Body of pancreas (tissue), 4 donors: ENCODE measurements around the gene SLC17A9. TPM values are rescaled to one million over a fixed set of nuclear protein-coding genes. Genes with fewer than 3 reads are reported as not detected.

Experiments used
- ATAC-seq: fragments of 150-250 bp; one replicate; pipeline ENCODE4 v1.9.1; 2016
- DNase-seq, 4 donors: peaks; one replicate each; pipeline ENCODE4 v3.0.0-alpha.2; 2019
- H3K27ac ChIP-seq, 4 donors: fragments of 200-600 bp; sonication (generic); 1 replicate in 3 of 4; 2 replicates in 1 of 4; pipeline versions ENCODE4 v1.5.1 to v1.6.1; 2016 to 2019; ENCODE audit warnings: mild to moderate bottlenecking in 1 of 4, mixed read lengths in 1 of 4, moderate library complexity in 1 of 4
- H3K27me3 ChIP-seq, 2 donors: fragments of 200-600 bp; sonication (generic); one replicate each; pipeline ENCODE4 v1.6.0; 2016; ENCODE audit warnings: mild to moderate bottlenecking in 1 of 2
- H3K36me3 ChIP-seq, 2 donors: fragments of 200-600 bp; sonication (generic); replicated peaks in 1 of 2; 2 replicates each; pipeline ENCODE4 v1.5.1; 2016; ENCODE audit warnings: low read depth in 2 of 2; ENCODE audit not compliant: insufficient read depth in 1 of 2
- H3K4me1 ChIP-seq: fragments of 200-600 bp; sonication (generic); one replicate; pipeline ENCODE4 v1.6.0; 2016
- H3K4me3 ChIP-seq, 2 donors: fragments of 200-600 bp; sonication (generic); 1 replicate in 1 of 2; 2 replicates in 1 of 2; pipeline ENCODE4 v1.5.1; 2016 to 2019
- H3K9me3 ChIP-seq, 3 donors: fragments of 200-600 bp; sonication (generic); 1 replicate in 2 of 3; 2 replicates in 1 of 3; pipeline ENCODE4 v1.5.1; 2016
- CTCF ChIP-seq, 7 experiments: fragments of 450-650 bp in 4 of 7; fragments of 200-600 bp in 3 of 7; sonication (generic) in 3 of 7; IDR thresholded peaks; one replicate each; pipeline ENCODE4 v1.5.1; 2016 to 2019; ENCODE audit warnings: antibody characterized with exemption in 7 of 7
- POLR2A ChIP-seq, 3 donors: fragments of 450-650 bp; IDR thresholded peaks; one replicate each; pipeline ENCODE4 v1.6.1; 2016; ENCODE audit warnings: antibody characterized with exemption in 3 of 3, mild to moderate bottlenecking in 2 of 3
- WGBS, 2 donors: methylation state at CpG; one replicate each; pipeline ENCODE4 v1.1.5; 2017; 5-methylcytosine and 5-hydroxymethylcytosine counted together
- intact Hi-C: fragments of 100-400 bp; cut with DNase I; formaldehyde crosslinking; loops from one replicate; pipeline ENCODE4 v1.15.1; 2023
- total RNA-seq, 2 donors: library from RNA; depleted of rRNA; stranded (reverse); fragments of >200 nt; gene quantifications; one replicate each; pipeline ENCODE4 v1.1.0, GENCODE V29; 2016

SLC17A9 gene
- total RNA-seq, 2 donors from 2014 or later: 0.78 to 4.9 TPM

DNA sequence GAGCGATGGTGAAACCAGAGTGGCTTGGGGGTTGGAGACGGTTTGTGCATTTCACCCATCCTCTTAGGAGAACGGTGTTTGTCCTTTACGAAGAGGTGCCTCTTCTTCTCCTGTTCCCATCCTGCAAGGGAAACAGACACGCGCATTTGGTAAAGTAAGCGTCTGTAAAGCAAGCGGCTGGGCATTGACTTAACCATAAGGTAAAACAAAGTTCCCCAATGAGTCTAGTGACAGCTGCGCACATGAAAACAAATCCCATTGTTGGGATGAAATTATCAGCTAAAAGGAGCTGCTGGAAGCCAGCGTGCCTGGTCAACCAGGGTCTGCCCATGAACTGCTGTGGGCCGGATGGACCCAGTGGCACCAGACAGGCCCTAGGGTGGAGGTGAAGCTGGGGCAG, 48.4 kb downstream of the SLC17A9 start:
- DNase-seq: no peak
- no peaks in the 10 kb centered on the region for H3K4me1 ChIP-seq
- TF ChIP-seq POLR2A (IDR thresholded peaks at IDR 0.05) (no peak), CTCF (IDR thresholded peaks at IDR 0.05) (no peak)
- no peaks in the 10 kb centered on the region for H3K9me3 ChIP-seq
- no peak overlapping the region for H3K27ac ChIP-seq
- intact Hi-C loops: loop anchor here (10.0 kb wide), 1 partner anchor 106 kb away; no protein-coding TSS in a partner anchor
- 34 to 35% methylated on average over 11 of the region's 11 CpGs for WGBS, 2 donors
- no peak for ATAC-seq
- no peaks in the 10 kb centered on the region for H3K36me3 ChIP-seq
- no peak overlapping the region for H3K4me3 ChIP-seq
- H3K27me3 ChIP-seq: peaks cover 0 to 4% of the 10 kb centered on the region in 2 donors

DNA sequence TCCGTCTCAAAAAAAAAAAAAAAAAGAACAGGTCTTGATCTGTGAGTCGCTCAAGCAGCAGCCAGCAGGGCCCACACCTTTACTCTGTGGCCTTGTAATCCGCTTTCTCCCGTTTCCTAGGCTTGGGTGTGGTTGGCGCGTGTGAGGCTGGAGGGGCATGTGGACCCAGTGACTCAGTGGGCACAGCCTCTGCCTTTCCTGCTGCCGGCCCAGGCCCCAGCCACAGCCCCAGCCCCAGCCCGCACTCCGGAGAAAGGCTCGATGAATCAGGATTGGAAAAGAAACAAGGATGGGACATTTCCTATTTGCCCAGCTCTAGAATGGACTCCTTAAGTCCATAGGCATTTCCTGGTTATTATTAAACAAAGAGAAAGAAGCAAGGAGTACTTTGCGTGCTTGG, 50.0 kb downstream of the SLC17A9 start:
- no peak overlapping the region for H3K27ac ChIP-seq
- DNase-seq: no peak
- no peak overlapping the region for H3K4me3 ChIP-seq
- 69 to 70% methylated on average over 11 of the region's 11 CpGs for WGBS, 2 donors
- H3K36me3 ChIP-seq: no peaks in the 10 kb centered on the region
- no peaks in the 10 kb centered on the region for H3K9me3 ChIP-seq
- peaks cover 8% of the 10 kb centered on the region for H3K4me1 ChIP-seq
- TF ChIP-seq POLR2A (IDR thresholded peaks at IDR 0.05): no peak
- TF ChIP-seq CTCF (IDR thresholded peaks at IDR 0.05): no peak
- ATAC-seq: no peak
- H3K27me3 ChIP-seq: peaks cover 0 to 16% of the 10 kb centered on the region in 2 donors
- intact Hi-C loops: loop anchor here (10.0 kb wide), 1 partner anchor 108 kb away; no protein-coding TSS in a partner anchor

- no peak overlapping the region for H3K4me3 ChIP-seq
- 6 to 25% methylated on average over 13 of the region's 13 CpGs for WGBS, 2 donors
- DNase-seq (no peak), ATAC-seq (no peak)
- no peak for TF ChIP-seq CTCF (IDR thresholded peaks at IDR 0.05)
- no peaks in the 10 kb centered on the region for H3K36me3 ChIP-seq
- H3K9me3 ChIP-seq: no peaks in the 10 kb centered on the region
- intact Hi-C loops: loop anchor here (10.0 kb wide), 1 partner anchor 109 kb away; no protein-coding TSS in a partner anchor
- peaks cover 0 to 26% of the 10 kb centered on the region in 2 donors for H3K27me3 ChIP-seq
- H3K27ac ChIP-seq: no peak overlapping the region
- peaks cover 11% of the 10 kb centered on the region for H3K4me1 ChIP-seq
Observed at GRCh38 chr20:63003546-63003945, 51.0 kb downstream of the SLC17A9 start.

DNA sequence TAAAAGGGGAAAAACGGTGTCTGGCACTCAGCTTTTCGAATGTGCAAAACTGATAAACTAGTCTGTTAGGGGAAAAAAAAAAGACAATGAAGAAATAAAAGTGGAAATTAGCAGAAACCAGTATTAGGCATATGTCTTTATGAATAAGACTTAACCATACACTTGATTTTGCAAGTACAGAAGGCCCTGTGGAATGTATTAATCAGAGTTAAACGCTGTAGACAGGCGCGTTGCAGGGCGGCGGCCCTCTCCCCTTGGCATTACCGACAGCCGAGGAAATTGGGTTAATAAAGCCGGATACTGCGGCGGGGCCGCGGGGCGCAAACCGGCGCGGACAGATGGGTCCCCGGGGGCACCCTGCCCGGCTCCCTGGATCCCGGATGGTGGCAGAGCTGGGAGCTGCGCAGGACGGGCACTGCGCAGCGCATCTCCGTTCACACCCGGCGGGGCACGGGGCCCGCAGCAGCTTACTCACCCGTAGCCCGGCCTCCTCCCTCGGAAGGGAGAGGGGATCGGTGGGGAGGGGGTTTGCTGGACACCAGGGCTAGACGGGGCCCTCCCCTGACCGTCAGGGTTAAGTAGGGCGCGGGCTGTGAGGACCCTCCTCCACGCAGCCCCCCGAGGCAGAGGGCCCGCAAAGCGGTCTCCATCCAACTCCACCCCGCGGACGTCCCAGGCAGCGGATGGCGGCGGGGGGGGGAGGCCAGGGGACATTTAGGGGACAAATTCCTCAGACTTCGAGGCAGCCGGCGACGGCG, 52.3 kb downstream of the SLC17A9 start:
- DNase-seq (no peak), ATAC-seq (no peak)
- peaks cover 23% of the 10 kb centered on the region for H3K4me1 ChIP-seq
- no peak for TF ChIP-seq POLR2A (IDR thresholded peaks at IDR 0.05)
- TF ChIP-seq CTCF (IDR thresholded peaks at IDR 0.05): no peak
- H3K27me3 ChIP-seq: peaks cover 0 to 34% of the 10 kb centered on the region in 2 donors
- H3K36me3 ChIP-seq: no peaks in the 10 kb centered on the region
- no peaks in the 10 kb centered on the region for H3K9me3 ChIP-seq
- WGBS, 2 donors: 6 to 17% methylated on average over 11 to 50 of the region's 53 CpGs
- H3K27ac ChIP-seq: no peak overlapping the region
- intact Hi-C loops: loop anchor here (10.0 kb wide), 1 partner anchor 110 kb away; no protein-coding TSS in a partner anchor
- H3K4me3 ChIP-seq: no peak overlapping the region
